IgD-negative memory B cell (primary cell): ENCODE results near the gene PHF10. TPM values are rescaled to one million over a fixed set of nuclear protein-coding genes. Genes with fewer than 3 reads are reported as not detected.

Source experiments
- H3K27ac Mint-ChIP-seq, 3 donors: one replicate each; pipeline ENCODE4 v1.8.0; 2020 to 2022; ENCODE audit warnings: mild to moderate bottlenecking in 3 of 3, mixed read lengths in 3 of 3, moderate library complexity in 1 of 3
- H3K27me3 Mint-ChIP-seq: one replicate; pipeline ENCODE4 v1.8.0; 2021; ENCODE audit warnings: mixed read lengths
- H3K36me3 Mint-ChIP-seq: one replicate; pipeline ENCODE4 v1.8.0; 2020; ENCODE audit warnings: mild to moderate bottlenecking, mixed read lengths
- H3K4me1 Mint-ChIP-seq, 3 donors: one replicate each; pipeline ENCODE4 v1.8.0; 2020 to 2022; ENCODE audit warnings: mixed read lengths in 3 of 3, mild to moderate bottlenecking in 1 of 3
- H3K4me3 Mint-ChIP-seq, 4 donors: one replicate each; pipeline ENCODE4 v1.8.0; 2020 to 2022; ENCODE audit warnings: mild to moderate bottlenecking in 4 of 4, mixed read lengths in 4 of 4, moderate library complexity in 3 of 4
- H3K9me3 Mint-ChIP-seq, 3 donors: one replicate each; pipeline ENCODE4 v1.8.0; 2020 to 2021; ENCODE audit warnings: mixed read lengths in 3 of 3, mild to moderate bottlenecking in 1 of 3
- polyA plus RNA-seq: library from polyadenylated mRNA; unstranded; fragments of 300-500 nt; fragmentation: Illumina TruSeq; gene quantifications from one replicate; pipeline ENCODE4 v1.2.3, GENCODE V29; 2021

PHF10 gene
- polyA plus RNA-seq, 1 donor from 2014 or later = 7.1 TPM

DNA sequence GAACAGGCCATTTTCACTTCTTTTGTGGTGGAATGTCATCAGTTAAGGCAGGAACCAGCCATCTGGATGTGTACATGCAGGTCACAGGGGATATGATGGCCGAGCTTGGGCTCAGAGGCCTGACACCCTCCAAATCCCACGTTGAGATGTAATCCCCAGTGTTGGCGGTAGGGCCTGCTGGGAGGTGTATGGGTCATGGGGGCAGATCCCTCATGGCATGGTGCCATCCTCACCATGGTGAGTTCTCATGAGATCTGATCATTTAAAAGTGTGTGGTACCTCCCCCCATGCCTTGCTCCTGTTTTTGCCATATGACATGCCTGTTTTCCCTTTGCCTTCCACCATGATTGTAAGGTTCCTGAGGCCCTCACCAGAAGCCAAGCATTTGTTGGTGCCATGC, 49.3 kb downstream of the PHF10 start:
- Mint-ChIP-seq H3K4me1 (peaks cover 0 to under 1% (median 0%) of the 10 kb centered on the region in 3 donors), H3K9me3 (no peaks in the 10 kb centered on the region), H3K4me3 (no peak overlapping the region), H3K27me3 (no peaks in the 10 kb centered on the region), H3K27ac (no peak overlapping the region), H3K36me3 (peaks cover 17% of the 10 kb centered on the region)

DNA sequence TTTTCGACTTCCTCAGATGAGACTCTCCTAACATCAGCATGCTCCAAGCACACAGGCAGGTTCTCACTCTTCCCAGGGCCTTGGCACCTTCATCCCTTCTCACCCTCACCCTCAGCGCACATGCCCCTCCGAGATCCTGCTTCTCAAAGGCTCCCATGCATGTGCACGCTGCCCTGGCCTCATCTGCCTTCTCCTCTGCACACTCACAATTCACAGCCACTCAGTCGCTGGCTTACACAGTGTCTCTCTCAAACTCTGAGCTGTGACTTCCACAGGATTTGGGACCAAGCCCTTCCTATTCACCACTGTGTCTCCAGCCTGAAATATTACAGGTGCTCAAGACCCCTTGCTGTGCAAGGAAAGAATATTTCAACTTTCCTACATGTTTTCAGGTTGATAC, 52.7 kb downstream of the PHF10 start:
- peaks cover 0 to 1% (median 0%) of the 10 kb centered on the region in 3 donors for H3K4me1 Mint-ChIP-seq
- H3K36me3 Mint-ChIP-seq = peaks cover 12% of the 10 kb centered on the region
- H3K27ac Mint-ChIP-seq = no peak overlapping the region
- no peaks in the 10 kb centered on the region for H3K27me3 Mint-ChIP-seq
- H3K9me3 Mint-ChIP-seq = no peaks in the 10 kb centered on the region
- no peak overlapping the region for H3K4me3 Mint-ChIP-seq

DNA sequence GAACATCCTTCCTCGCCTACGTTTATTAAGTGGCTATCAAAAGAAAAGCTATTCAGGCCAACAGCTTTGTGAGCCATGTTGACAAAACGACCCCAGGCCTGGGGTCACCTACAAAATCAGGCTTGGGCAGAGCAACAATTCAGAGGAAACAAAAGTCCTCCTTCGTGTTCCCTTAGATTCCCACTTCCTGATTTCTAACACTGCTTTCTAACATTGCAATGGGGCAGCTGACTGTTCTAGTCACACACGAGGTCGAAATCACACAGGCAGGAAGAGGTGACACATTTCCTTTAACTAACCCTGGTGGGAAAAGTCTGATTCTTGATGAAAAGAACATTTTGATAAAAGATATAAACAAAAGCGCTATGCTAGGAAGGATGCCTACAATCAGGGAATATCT, 54.4 kb downstream of the PHF10 start:
- Mint-ChIP-seq H3K4me3 (no peak overlapping the region), H3K9me3 (no peaks in the 10 kb centered on the region), H3K27ac (no peak overlapping the region), H3K4me1 (peaks cover 0 to 1% (median 0%) of the 10 kb centered on the region in 3 donors), H3K36me3 (peaks cover 15% of the 10 kb centered on the region), H3K27me3 (no peaks in the 10 kb centered on the region)

DNA sequence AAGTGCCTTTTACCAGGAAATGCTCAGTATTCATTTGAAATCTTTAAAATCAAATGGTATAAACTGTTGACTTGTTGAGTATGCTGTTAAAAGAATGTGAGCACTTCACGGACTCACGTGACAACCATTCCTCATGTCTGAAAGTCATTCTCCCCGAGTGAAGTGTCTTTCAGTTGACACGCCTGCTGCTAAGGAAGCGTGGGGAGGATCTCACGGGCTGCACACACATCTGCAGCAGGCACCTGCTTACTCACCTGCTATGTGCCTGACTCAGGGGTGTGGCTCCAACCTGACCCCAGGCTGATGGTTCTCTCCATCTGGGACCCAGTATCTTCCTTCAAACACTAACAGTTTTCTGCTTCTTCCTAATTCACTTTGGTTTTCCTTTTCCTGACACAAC, 55.2 kb downstream of the PHF10 start:
- H3K36me3 Mint-ChIP-seq = peaks cover 13% of the 10 kb centered on the region
- no peaks in the 10 kb centered on the region for H3K9me3 Mint-ChIP-seq

DNA sequence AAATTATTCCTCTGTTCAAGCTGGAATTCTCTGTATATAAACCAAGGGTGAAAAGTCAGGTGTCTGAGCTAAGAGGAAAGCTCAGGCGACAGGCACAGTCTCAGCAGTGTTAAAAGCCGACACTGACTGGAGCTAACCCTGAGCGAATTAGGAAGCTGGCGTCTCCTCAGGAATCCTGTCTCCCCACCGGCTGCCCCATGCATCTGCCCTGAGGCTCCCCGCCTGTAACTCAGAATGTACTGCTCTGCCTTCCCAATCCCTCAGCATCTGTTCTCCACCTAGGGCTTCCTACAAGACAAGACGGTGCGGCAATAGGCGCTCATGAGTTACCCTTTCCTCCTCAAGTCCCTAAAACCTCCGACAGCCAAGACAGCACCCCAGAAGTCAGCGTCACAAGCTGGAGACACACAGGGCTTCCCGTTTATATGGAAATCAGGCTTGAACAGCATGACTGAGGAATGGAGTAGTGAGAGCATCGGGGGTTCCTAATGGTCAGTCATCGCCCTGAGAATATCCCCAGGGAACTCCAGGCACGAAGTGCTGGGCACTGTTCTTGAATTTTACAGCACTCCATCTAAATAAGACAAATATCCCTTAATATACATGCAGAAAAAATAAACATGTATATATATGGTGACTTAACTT, 56.0 kb downstream of the PHF10 start:
- no peaks in the 10 kb centered on the region for H3K9me3 Mint-ChIP-seq
- no peak overlapping the region for H3K27ac Mint-ChIP-seq
- no peak overlapping the region for H3K4me3 Mint-ChIP-seq
- H3K27me3 Mint-ChIP-seq = no peaks in the 10 kb centered on the region
- peaks cover 14% of the 10 kb centered on the region for H3K36me3 Mint-ChIP-seq
- peaks cover 0 to 2% (median 1%) of the 10 kb centered on the region in 3 donors for H3K4me1 Mint-ChIP-seq

More for the DNA sequence above, 55.2 kb downstream of the PHF10 start:
- peak overlapping the region in 1 of 3 donors; percentile 43 for H3K27ac Mint-ChIP-seq
- no peaks in the 10 kb centered on the region for H3K27me3 Mint-ChIP-seq
- H3K4me1 Mint-ChIP-seq = peaks cover 0 to 1% (median 0%) of the 10 kb centered on the region in 3 donors
- no peak overlapping the region for H3K4me3 Mint-ChIP-seq

DNA sequence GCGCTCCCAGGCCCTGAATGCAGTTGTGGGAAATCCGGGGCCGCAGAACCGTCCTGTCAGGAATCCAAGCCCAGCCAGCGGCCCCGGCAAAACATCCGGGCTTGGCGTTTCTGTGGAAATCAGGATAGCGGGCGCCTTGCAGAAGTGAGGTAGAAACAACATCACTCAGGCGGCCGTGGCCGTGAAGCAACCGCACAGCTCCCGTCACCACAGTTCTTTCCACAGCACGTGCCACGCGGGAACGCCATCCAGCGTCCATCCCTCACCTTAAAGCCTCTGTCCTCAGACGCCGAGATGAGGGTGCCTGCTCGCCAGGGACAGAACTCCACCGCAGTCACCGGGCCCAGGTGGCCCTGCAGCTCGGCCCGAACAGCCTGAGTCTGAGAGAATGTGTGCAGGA, 56.6 kb downstream of the PHF10 start:
- peaks cover 0 to 2% (median 1%) of the 10 kb centered on the region in 3 donors for H3K4me1 Mint-ChIP-seq
- no peaks in the 10 kb centered on the region for H3K9me3 Mint-ChIP-seq
- H3K4me3 Mint-ChIP-seq = no peak overlapping the region
- H3K27me3 Mint-ChIP-seq = no peaks in the 10 kb centered on the region
- peaks cover 11% of the 10 kb centered on the region for H3K36me3 Mint-ChIP-seq
- peak overlapping the region in 1 of 3 donors; percentile 46 for H3K27ac Mint-ChIP-seq

DNA sequence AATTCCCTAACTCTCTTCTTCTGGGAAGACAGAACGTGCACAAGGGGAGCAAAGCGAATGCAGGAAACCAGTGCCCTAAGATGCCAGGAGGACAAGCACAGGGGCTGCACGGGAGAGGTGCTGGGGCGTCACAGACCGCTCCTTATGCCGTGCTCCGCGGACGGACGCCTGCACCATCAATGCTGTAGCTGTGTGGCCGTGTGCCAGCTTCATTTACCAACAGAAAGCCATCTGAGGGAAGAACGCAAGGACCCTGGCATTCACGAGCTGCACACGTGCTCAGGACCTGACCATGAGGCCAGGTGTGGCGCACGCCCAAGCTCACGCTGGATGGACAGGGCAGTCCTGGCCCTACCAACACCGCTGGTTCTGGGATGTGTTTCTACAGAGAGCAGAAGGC, 57.9 kb downstream of the PHF10 start:
- no peaks in the 10 kb centered on the region for H3K27me3 Mint-ChIP-seq
- H3K27ac Mint-ChIP-seq = no peak overlapping the region
- H3K4me3 Mint-ChIP-seq = no peak overlapping the region
- H3K9me3 Mint-ChIP-seq = no peaks in the 10 kb centered on the region
- H3K36me3 Mint-ChIP-seq = peaks cover 13% of the 10 kb centered on the region
- peaks cover 0 to 2% (median 1%) of the 10 kb centered on the region in 3 donors for H3K4me1 Mint-ChIP-seq

DNA sequence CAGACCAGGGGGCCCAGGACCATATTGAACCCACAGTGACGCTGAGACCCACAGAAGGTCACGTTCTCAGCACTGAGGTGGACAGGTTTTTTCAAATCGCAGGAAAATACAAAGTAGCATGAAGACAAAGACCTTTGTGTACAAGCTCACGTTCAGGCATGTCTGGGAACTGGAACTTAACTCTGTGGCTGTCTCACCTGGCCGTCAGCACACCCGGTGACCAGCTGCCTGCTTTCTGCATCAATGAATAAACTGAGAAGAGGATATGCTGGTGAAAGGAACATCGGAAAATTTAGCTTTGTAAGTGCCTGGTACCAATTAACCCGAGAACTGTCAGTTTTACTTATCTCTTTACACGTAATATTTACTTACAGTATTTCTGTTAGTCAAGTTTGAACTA, 59.0 kb downstream of the PHF10 start:
- H3K27ac Mint-ChIP-seq = no peak overlapping the region
- no peaks in the 10 kb centered on the region for H3K9me3 Mint-ChIP-seq
- peaks cover 13% of the 10 kb centered on the region for H3K36me3 Mint-ChIP-seq
- H3K4me1 Mint-ChIP-seq = peaks cover 0 to 2% (median 1%) of the 10 kb centered on the region in 3 donors
- H3K27me3 Mint-ChIP-seq = no peaks in the 10 kb centered on the region
- no peak overlapping the region for H3K4me3 Mint-ChIP-seq

DNA sequence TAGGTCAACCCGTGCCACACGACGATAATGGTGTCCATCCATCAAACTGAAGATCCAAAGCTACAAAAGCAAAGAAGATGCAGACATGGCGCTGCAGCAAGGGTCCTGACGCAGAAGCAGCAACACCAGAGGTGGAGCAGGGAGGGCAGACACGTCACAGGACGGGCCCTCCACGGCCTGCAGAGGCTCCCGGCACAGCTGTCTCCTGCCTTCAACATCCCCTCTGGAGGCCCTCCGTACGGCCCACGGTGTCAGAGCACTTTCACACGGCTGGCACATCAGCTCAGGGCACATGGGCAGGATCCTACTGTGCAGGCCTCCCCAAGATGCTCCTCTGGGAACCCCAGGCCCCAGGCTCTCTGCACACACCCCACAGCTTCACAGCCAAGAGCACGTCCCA, 60.1 kb downstream of the PHF10 start:
- Mint-ChIP-seq H3K9me3 (no peaks in the 10 kb centered on the region), H3K27ac (no peak overlapping the region), H3K4me3 (no peak overlapping the region), H3K27me3 (no peaks in the 10 kb centered on the region), H3K4me1 (peaks cover 0 to 2% (median 0%) of the 10 kb centered on the region in 3 donors), H3K36me3 (peaks cover 14% of the 10 kb centered on the region)

DNA sequence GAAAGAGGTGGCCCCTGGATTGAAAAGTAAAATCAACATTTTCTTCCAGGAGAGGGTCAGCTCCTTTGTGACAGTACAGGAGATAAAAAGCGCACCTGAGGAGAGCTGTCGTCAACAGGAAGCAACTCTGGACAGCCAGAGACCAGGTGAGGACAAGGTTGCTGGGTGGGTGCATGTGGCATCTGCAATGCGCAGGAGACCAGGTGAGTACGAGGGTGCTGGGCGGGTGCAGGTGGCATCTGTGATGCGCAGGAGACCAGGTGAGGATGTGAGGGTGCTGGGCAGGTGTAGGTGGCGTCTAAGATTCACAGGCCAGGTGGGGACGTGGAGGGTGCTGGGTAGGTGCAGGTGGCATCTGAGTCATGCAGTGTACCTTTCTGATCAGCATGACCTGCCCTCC, 60.8 kb downstream of the PHF10 start:
- Mint-ChIP-seq H3K27ac (peak overlapping the region in 1 of 3 donors; percentile 51), H3K9me3 (no peaks in the 10 kb centered on the region), H3K4me1 (peaks cover 0 to 2% (median 0%) of the 10 kb centered on the region in 3 donors), H3K36me3 (peaks cover 15% of the 10 kb centered on the region), H3K4me3 (no peak overlapping the region), H3K27me3 (no peaks in the 10 kb centered on the region)

DNA sequence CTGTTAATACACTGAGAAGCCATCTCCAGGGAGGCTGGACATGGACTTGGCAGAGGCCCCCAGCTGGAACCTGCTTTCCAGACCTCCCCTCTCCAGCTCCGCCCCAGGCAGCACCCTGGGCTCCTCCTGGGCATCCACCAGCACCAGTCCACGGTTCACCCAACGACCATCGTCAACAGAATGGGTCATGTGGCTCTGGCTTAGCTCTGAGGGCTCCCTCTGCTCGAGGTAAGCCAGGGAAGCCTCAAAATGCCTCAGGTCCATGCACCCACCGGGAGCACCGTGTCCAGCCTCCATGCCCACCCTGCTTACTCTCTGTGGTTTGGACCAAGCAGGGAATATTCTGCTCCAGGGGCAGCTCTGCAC, 62.9 kb downstream of the PHF10 start:
- Mint-ChIP-seq H3K36me3 (peaks cover 14% of the 10 kb centered on the region), H3K27ac (no peak overlapping the region), H3K4me3 (no peak overlapping the region), H3K9me3 (no peaks in the 10 kb centered on the region), H3K4me1 (peaks cover 0 to 2% (median 0%) of the 10 kb centered on the region in 3 donors), H3K27me3 (no peaks in the 10 kb centered on the region)

DNA sequence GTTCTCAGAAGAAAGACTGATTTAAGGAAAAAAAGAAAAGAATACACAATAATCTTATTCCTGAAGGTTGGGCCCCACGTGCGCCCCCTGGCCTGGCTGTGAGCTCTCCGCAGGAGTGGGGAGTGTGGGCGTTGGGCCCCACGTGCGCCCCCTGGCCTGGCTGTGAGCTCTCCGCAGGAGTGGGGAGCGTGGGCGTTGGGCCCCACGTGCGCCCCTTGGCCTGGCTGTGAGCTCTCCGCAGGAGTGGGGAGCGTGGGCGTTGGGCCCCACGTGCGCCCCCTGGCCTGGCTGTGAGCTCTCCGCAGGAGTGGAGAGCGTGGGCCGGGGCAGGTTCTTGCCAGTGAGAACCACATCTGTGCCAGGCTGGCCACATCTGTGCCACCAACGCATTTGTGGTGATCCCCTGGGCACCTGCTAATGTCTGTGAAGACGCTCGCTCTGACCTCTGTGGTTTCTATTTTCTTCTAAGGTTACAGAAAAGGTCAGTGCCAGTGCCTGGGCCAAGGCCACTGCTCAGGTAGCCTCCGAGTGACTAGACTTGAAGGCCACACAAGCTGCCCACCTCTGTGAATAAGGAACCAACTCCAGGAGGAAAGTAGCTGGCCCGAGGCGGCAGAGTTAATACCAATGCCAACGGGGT, 63.4 kb downstream of the PHF10 start:
- H3K27me3 Mint-ChIP-seq = no peaks in the 10 kb centered on the region
- peaks cover 11% of the 10 kb centered on the region for H3K36me3 Mint-ChIP-seq
- H3K27ac Mint-ChIP-seq = no peak overlapping the region
- peaks cover 0 to 2% (median 0%) of the 10 kb centered on the region in 3 donors for H3K4me1 Mint-ChIP-seq
- no peak overlapping the region for H3K4me3 Mint-ChIP-seq
- H3K9me3 Mint-ChIP-seq = no peaks in the 10 kb centered on the region

DNA sequence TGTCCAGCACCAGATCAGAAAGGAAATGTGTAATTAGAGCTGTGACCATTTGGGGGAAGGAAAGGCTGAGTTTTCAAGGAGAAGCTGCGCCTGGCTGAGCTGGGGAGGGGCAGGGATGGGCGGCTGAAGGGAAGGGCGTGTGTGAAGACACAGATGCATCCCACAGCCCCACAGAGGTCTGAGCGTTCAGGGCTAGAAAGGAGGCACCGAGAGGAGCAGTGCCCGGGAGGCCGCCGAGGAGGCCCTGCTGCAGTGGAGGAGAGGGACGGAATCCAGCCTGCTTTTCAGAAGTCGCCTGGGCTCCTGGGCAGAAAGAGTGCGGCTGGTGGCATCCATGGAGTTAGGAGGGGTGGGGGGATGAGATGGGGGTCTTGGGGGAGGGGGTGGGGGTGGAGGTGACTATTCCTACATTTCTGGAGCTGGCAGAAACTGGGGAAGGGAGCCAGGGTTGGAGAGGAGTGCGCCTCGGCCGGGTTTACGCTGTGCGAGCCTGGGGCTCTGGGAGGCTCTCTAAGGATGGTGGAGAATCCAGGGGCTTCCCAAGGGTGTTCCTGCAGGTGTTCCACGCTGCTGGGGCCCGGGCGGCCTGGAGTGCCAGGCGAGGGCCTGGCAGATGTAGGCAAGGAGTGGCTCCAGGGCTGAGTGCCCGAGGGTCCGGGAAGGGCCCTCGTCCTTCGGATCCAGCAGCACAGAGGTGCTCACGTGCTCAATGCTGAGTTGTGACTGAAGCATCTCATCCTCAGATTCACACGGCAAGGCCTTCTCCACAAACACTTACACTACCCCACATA, 64.3 kb downstream of the PHF10 start:
- Mint-ChIP-seq H3K36me3 (peaks cover 9% of the 10 kb centered on the region), H3K27ac (no peak overlapping the region), H3K9me3 (no peaks in the 10 kb centered on the region), H3K4me1 (peaks cover 0 to 5% (median 1%) of the 10 kb centered on the region in 3 donors), H3K4me3 (no peak overlapping the region), H3K27me3 (no peaks in the 10 kb centered on the region)

DNA sequence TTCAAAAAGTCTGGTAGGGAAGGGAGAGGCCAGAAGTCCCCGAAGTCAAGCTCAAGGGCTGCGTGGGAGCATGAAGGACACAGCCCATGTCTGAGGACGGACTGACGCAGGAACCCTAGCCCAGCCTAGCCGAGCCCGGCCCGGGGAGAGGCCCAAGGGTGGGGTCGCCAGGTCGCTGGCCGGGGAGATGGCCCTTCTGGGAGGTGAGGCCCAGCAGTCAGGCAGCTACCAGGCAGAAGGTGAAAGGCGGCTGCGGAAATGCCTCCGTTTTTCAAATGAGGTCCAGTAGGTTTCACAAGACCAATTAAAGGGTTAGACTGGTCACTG, 67.1 kb downstream of the PHF10 start:
- Mint-ChIP-seq H3K27me3 (no peaks in the 10 kb centered on the region), H3K4me3 (no peak overlapping the region), H3K4me1 (peaks cover 3 to 7% (median 7%) of the 10 kb centered on the region in 3 donors), H3K36me3 (peaks cover 4% of the 10 kb centered on the region), H3K9me3 (no peaks in the 10 kb centered on the region), H3K27ac (no peak overlapping the region)

DNA sequence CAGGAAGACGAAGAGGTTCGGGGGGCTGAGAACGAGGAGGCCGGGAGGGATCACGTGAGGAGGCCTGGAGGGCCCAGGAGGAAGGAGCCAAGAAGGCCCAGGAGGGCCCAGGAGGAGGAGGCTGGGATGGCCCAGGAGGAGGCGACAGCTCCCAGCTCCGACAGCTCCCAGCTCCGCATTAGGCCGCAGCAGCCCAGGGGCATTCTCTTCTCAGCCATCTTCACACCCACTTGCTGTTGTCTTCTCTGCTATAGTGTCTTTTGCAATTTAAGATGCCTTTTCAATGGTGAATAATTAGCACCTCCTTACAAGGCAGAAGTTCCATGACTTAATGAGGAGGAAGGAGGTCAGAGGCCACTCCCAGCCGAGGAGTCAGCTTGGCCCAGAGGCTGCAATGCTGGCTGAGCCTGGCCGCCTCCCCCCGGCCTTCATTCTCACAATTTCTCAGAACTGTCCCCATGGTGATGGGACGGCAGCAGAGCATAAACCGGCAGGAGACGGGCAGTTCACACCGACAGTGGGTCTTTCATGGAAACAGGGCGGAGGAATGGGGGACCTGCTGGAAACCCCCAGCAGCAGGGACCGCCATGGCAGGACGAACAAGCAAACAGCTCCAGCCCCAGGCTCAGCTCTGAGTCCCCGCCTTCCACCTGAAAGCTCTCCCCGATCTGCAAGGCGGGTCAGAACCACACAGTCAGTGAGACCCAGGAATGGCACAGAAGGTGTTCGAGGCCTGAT, 67.6 kb downstream of the PHF10 start:
- peaks cover 4% of the 10 kb centered on the region for H3K36me3 Mint-ChIP-seq
- no peak overlapping the region for H3K27ac Mint-ChIP-seq
- H3K9me3 Mint-ChIP-seq = no peaks in the 10 kb centered on the region
- H3K4me1 Mint-ChIP-seq = peaks cover 3 to 7% (median 7%) of the 10 kb centered on the region in 3 donors
- no peaks in the 10 kb centered on the region for H3K27me3 Mint-ChIP-seq
- no peak overlapping the region for H3K4me3 Mint-ChIP-seq
